SU-DHL-6 (cell line): ENCODE measurements around the gene NRTN.

ENCODE experiments used
- H2AFZ ChIP-seq: fragments of 200-600 bp; sonication (generic); 2 replicates; pipeline ENCODE4 v1.6.1; 2014; ENCODE audit warnings: low read depth, mild to moderate bottlenecking, moderate library complexity, mixed read lengths, antibody characterized with exemption, low read length; ENCODE audit not compliant: severe bottlenecking
- H3F3A ChIP-seq: fragments of 200-600 bp; shearing (Covaris generic); 2 replicates; pipeline ENCODE4 v1.6.0; 2016; ENCODE audit warnings: antibody characterized with exemption, mild to moderate bottlenecking; ENCODE audit not compliant: insufficient read depth
- H3K27ac ChIP-seq: fragments of 200-600 bp; sonication (generic); 2 replicates; pipeline ENCODE4 v1.5.1; 2016; ENCODE audit warnings: low read depth, mild to moderate bottlenecking, low read length, moderate library complexity, mixed read lengths
- H3K27me3 ChIP-seq: fragments of 200-600 bp; sonication (generic), shearing (Covaris generic); 2 replicates; pipeline ENCODE4 v1.6.0; 2014; ENCODE audit warnings: mild to moderate bottlenecking, low read length
- H3K36me3 ChIP-seq: fragments of 200-600 bp; sonication (generic); 2 replicates; pipeline ENCODE4 v1.6.1; 2014; ENCODE audit warnings: mild to moderate bottlenecking, low read length, mixed read lengths
- H3K4me2 ChIP-seq: fragments of 300-600, 200-600 bp; shearing (Covaris generic), sonication (generic); 2 replicates; pipeline ENCODE4 v1.6.0; 2014; ENCODE audit warnings: low read length, low read depth, mild to moderate bottlenecking; ENCODE audit not compliant: poor library complexity, severe bottlenecking
- H3K4me3 ChIP-seq: fragments of 200-600 bp; sonication (generic); 2 replicates; pipeline ENCODE4 v1.5.1; 2014; ENCODE audit warnings: antibody characterized with exemption, low read length, mild to moderate bottlenecking, mixed read lengths; ENCODE audit not compliant: insufficient read depth, poor library complexity, severe bottlenecking
- H3K79me2 ChIP-seq: fragments of 200-600 bp; sonication (generic); 2 replicates; pipeline ENCODE4 v1.6.1; 2014; ENCODE audit warnings: mild to moderate bottlenecking, low read length, moderate library complexity; ENCODE audit not compliant: insufficient read depth
- H3K9ac ChIP-seq: fragments of 200-600 bp; sonication (generic); 2 replicates; pipeline ENCODE4 v1.7.0; 2014; ENCODE audit warnings: mild to moderate bottlenecking, low read length
- H3K9me2 ChIP-seq: fragments of 200-600 bp; sonication (generic); replicated peaks from 2 replicates; pipeline ENCODE4 v1.6.1; 2014; ENCODE audit warnings: low read length; ENCODE audit not compliant: insufficient read depth
- H3K9me3 ChIP-seq: fragments of 200-600 bp; sonication (generic); 2 replicates; pipeline ENCODE4 v1.6.1; 2014; ENCODE audit warnings: low read length, mixed read lengths; ENCODE audit not compliant: insufficient read depth
- H4K20me1 ChIP-seq: fragments of 200-600 bp; sonication (generic); 2 replicates; pipeline ENCODE4 v1.6.1; 2014; ENCODE audit warnings: low read depth, mild to moderate bottlenecking, antibody characterized with exemption, low read length, moderate library complexity, mixed read lengths
- CTCF ChIP-seq: fragments of 200-600 bp; sonication (generic); IDR thresholded peaks from one replicate; pipeline ENCODE4 v1.5.1; 2017; ENCODE audit warnings: antibody characterized with exemption, mild to moderate bottlenecking, low read length, moderate library complexity; ENCODE audit not compliant: insufficient read depth, poor library complexity, severe bottlenecking
- EZH2phosphoT487 ChIP-seq: fragments of 200-600 bp; sonication (generic), shearing (Covaris generic); conservative IDR thresholded peaks from 2 replicates; pipeline ENCODE4 v1.6.1; 2018; ENCODE audit warnings: mild to moderate bottlenecking, antibody characterized with exemption, low read length, moderate library complexity, mixed read lengths

The NRTN gene

GRCh38 chr19:5877882-5878281 is 73.0 kb downstream of the NRTN start:
- no peak for TF ChIP-seq CTCF
- no peak for TF ChIP-seq EZH2phosphoT487
- H3K9me2 ChIP-seq = no peaks in the 10 kb centered on the region
- H2AFZ ChIP-seq = no peak overlapping the region
- H3K79me2 ChIP-seq = no peaks in the 10 kb centered on the region
- H3K27ac ChIP-seq = no peak overlapping the region
- H3F3A ChIP-seq = no peaks in the 10 kb centered on the region
- H3K9me3 ChIP-seq = no peaks in the 10 kb centered on the region
- no peaks in the 10 kb centered on the region for H3K36me3 ChIP-seq
- H3K27me3 ChIP-seq = no peaks in the 10 kb centered on the region
- H3K4me3 ChIP-seq = no peak overlapping the region
- no peak overlapping the region for H3K9ac ChIP-seq
- no peaks in the 10 kb centered on the region for H4K20me1 ChIP-seq
- no peak overlapping the region for H3K4me2 ChIP-seq
